H9 (cell line): Measurements from ENCODE around the gene TUBB2B. TPM values are rescaled to one million over a fixed set of nuclear protein-coding genes. Genes with fewer than 3 reads are reported as not detected.

Source experiments
- DNase-seq: peaks from one replicate; pipeline ENCODE4 v3.0.0-alpha.2; 2017
- H2AFZ ChIP-seq: one replicate; pipeline ENCODE4 v1.6.1; 2013; ENCODE audit warnings: mild to moderate bottlenecking, low read length, control low read depth, moderate library complexity
- H2AK5ac ChIP-seq: 2 replicates; pipeline ENCODE4 v1.6.1; 2013; ENCODE audit warnings: low read length, control low read depth, mixed read lengths; ENCODE audit not compliant: insufficient read length
- H2BK120ac ChIP-seq: one replicate; pipeline ENCODE4 v1.6.1; 2013; ENCODE audit warnings: low read depth, mild to moderate bottlenecking, low read length, control low read depth, inconsistent platforms; ENCODE audit not compliant: poor library complexity, severe bottlenecking
- H2BK12ac ChIP-seq: 2 replicates; pipeline ENCODE4 v1.6.1; 2013; ENCODE audit warnings: low read length, control low read depth, mixed read lengths, low read depth; ENCODE audit not compliant: insufficient read length
- H2BK15ac ChIP-seq: 2 replicates; pipeline ENCODE4 v1.6.1; 2013; ENCODE audit warnings: low read depth, low read length, control low read depth
- H2BK20ac ChIP-seq: one replicate; pipeline ENCODE4 v1.6.1; 2013; ENCODE audit warnings: low read depth, mild to moderate bottlenecking, low read length, control low read depth, inconsistent platforms; ENCODE audit not compliant: poor library complexity, severe bottlenecking
- H2BK5ac ChIP-seq: 2 replicates; pipeline ENCODE4 v1.6.1; 2013; ENCODE audit warnings: low read length, control low read depth, mixed read lengths; ENCODE audit not compliant: insufficient read length
- H3K14ac ChIP-seq: 2 replicates; pipeline ENCODE4 v1.6.1; 2013; ENCODE audit warnings: low read length, control low read depth; ENCODE audit not compliant: insufficient read depth
- H3K18ac ChIP-seq: 2 replicates; pipeline ENCODE4 v1.6.1; 2013; ENCODE audit warnings: low read depth, mild to moderate bottlenecking, mixed read lengths, low read length, control low read depth; ENCODE audit not compliant: insufficient read length
- H3K23ac ChIP-seq: 2 replicates; pipeline ENCODE4 v1.6.1; 2013; ENCODE audit warnings: low read length, control low read depth, mixed read lengths, low read depth; ENCODE audit not compliant: insufficient read length
- H3K23me2 ChIP-seq: 2 replicates; pipeline ENCODE4 v1.6.1; 2013; ENCODE audit warnings: low read depth, mild to moderate bottlenecking, mixed read lengths, low read length, control low read depth; ENCODE audit not compliant: insufficient read length, poor library complexity, severe bottlenecking
- H3K27ac ChIP-seq: 2 replicates; pipeline ENCODE4 v1.5.1; 2013; ENCODE audit warnings: low read length, control low read depth, mixed read lengths, low read depth; ENCODE audit not compliant: insufficient read length
- H3K27me3 ChIP-seq: 2 replicates; pipeline ENCODE4 v1.6.1; 2013; ENCODE audit warnings: low read length, control low read depth, inconsistent platforms; ENCODE audit not compliant: insufficient read depth
- H3K4ac ChIP-seq: 2 replicates; pipeline ENCODE4 v1.6.1; 2013; ENCODE audit warnings: low read depth, mild to moderate bottlenecking, control low read depth, inconsistent platforms, low read length, moderate library complexity
- H3K4me1 ChIP-seq: 2 replicates; pipeline ENCODE4 v1.6.1; 2013; ENCODE audit warnings: low read length, control low read depth, inconsistent platforms; ENCODE audit not compliant: insufficient read depth
- H3K4me2 ChIP-seq: 2 replicates; pipeline ENCODE4 v1.6.1; 2013; ENCODE audit warnings: low read length, control low read depth, mixed read lengths; ENCODE audit not compliant: insufficient read length, insufficient read depth
- H3K56ac ChIP-seq: 2 replicates; pipeline ENCODE4 v1.6.1; 2013; ENCODE audit warnings: low read depth, mild to moderate bottlenecking, mixed read lengths, low read length, control low read depth; ENCODE audit not compliant: insufficient read length
- H3K79me1 ChIP-seq: 2 replicates; pipeline ENCODE4 v1.6.1; 2013; ENCODE audit warnings: low read depth, mild to moderate bottlenecking, moderate library complexity, low read length, control low read depth, inconsistent platforms; ENCODE audit not compliant: insufficient read depth, poor library complexity, severe bottlenecking
- H3K79me2 ChIP-seq: 2 replicates; pipeline ENCODE4 v1.6.1; 2013; ENCODE audit warnings: low read length, control low read depth, inconsistent platforms; ENCODE audit not compliant: insufficient read depth
- H3K9ac ChIP-seq: 2 replicates; pipeline ENCODE4 v1.6.1; 2013; ENCODE audit warnings: low read length, control low read depth, mixed read lengths; ENCODE audit not compliant: insufficient read length; ENCODE audit errors: extremely low read depth
- H3K9me3 ChIP-seq: one replicate; pipeline ENCODE4 v1.6.1; 2013; ENCODE audit warnings: low read depth, low read length, inconsistent platforms; ENCODE audit not compliant: control insufficient read depth
- H3T11ph ChIP-seq: one replicate; pipeline ENCODE4 v1.6.1; 2013; ENCODE audit warnings: mild to moderate bottlenecking, low read length, control low read depth, inconsistent platforms
- H4K20me1 ChIP-seq: one replicate; pipeline ENCODE4 v1.6.1; 2013; ENCODE audit not compliant: control insufficient read depth, insufficient read length, insufficient read depth
- H4K5ac ChIP-seq: 2 replicates; pipeline ENCODE4 v1.6.1; 2013; ENCODE audit warnings: low read depth, mild to moderate bottlenecking, mixed read lengths, low read length, control low read depth; ENCODE audit not compliant: insufficient read length
- H4K8ac ChIP-seq: replicated peaks from 2 replicates; pipeline ENCODE4 v1.6.1; 2013; ENCODE audit warnings: low read length, control low read depth, mixed read lengths, low read depth; ENCODE audit not compliant: insufficient read length
- H4K91ac ChIP-seq: 2 replicates; pipeline ENCODE4 v1.6.1; 2013; ENCODE audit warnings: low read depth, mild to moderate bottlenecking, moderate library complexity, mixed read lengths, low read length, control low read depth; ENCODE audit not compliant: insufficient read length
- H3K27ac Mint-ChIP-seq, 3 experiments: 2 replicates in 2 of 3; 3 replicates in 1 of 3; pipeline ENCODE4 v1.8.0; 2020 to 2021; ENCODE audit warnings: mixed read lengths in 3 of 3, mild to moderate bottlenecking in 1 of 3, moderate library complexity in 1 of 3
- H3K27me3 Mint-ChIP-seq: 2 replicates; pipeline ENCODE4 v1.8.0; 2021; ENCODE audit warnings: low read depth, mild to moderate bottlenecking, moderate library complexity, mixed read lengths
- H3K36me3 Mint-ChIP-seq, 3 experiments: 2 replicates in 2 of 3; 3 replicates in 1 of 3; pipeline ENCODE4 v1.8.0; 2020 to 2021; ENCODE audit warnings: low read depth in 3 of 3, mixed read lengths in 3 of 3; ENCODE audit not compliant: insufficient read depth in 1 of 3
- H3K4me1 Mint-ChIP-seq, 2 experiments: 2 replicates each; pipeline ENCODE4 v1.8.0; 2020; ENCODE audit warnings: mixed read lengths in 2 of 2
- H3K4me3 Mint-ChIP-seq, 2 experiments: 2 replicates in 1 of 2; 3 replicates in 1 of 2; pipeline ENCODE4 v1.8.0; 2020 to 2021; ENCODE audit warnings: mild to moderate bottlenecking in 2 of 2, mixed read lengths in 2 of 2, moderate library complexity in 1 of 2
- H3K9me3 Mint-ChIP-seq, 2 experiments: 2 replicates in 1 of 2; 3 replicates in 1 of 2; pipeline ENCODE4 v1.8.0; 2020; ENCODE audit warnings: mild to moderate bottlenecking in 2 of 2, mixed read lengths in 2 of 2, moderate library complexity in 1 of 2
- WGBS: extraction: QIAGEN DNeasy Blood & Tissue Kit; methylation state at CpG from one replicate; pipeline ENCODE4 v1.1.7; 2013; ENCODE audit warnings: missing lambda C conversion rate, low lambda C conversion rate, mixed read lengths; ENCODE audit not compliant: insufficient read length; ENCODE audit errors: extremely low coverage; 5-methylcytosine and 5-hydroxymethylcytosine counted together
- total RNA-seq: library from RNA; stranded (reverse); gene quantifications from 2 replicates; pipeline ENCODE4 v1.2.1, GENCODE V29; 2021
- TF ChIP-seq, protein P1 (sequence below): fragments of 200-600 bp; sonication (generic); conservative IDR thresholded peaks from 3 replicates; pipeline ENCODE4 v1.8.0; 2021; ENCODE audit warnings: antibody characterized with exemption, mild to moderate bottlenecking

Gene TUBB2B
- total RNA-seq, 1 experiment from 2014 or later = 320 TPM

GRCh38 chr6:3188262-3188661 lies 39.2 kb downstream of the TUBB2B start:
- no CpG with 5 or more reads among the region's 7 CpGs for WGBS
- peaks cover 4% of the 10 kb centered on the region for H3K4me1 ChIP-seq

More at GRCh38 chr6:3188262-3188661, 39.2 kb downstream of the TUBB2B start:
- no peak overlapping the region for H3K4me2 ChIP-seq
- H3K79me2 ChIP-seq = no peaks in the 10 kb centered on the region
- no peak overlapping the region for H2AK5ac ChIP-seq
- H2BK12ac ChIP-seq = no peak overlapping the region
- H3T11ph ChIP-seq = no peak overlapping the region
- H3K27me3 Mint-ChIP-seq = no peaks in the 10 kb centered on the region; the same call in 1 of the 2 replicates
- no peak overlapping the region for H3K23ac ChIP-seq
- H4K8ac ChIP-seq = no peak overlapping the region
- H4K91ac ChIP-seq = no peak overlapping the region
- TF ChIP-seq, protein P1, sequence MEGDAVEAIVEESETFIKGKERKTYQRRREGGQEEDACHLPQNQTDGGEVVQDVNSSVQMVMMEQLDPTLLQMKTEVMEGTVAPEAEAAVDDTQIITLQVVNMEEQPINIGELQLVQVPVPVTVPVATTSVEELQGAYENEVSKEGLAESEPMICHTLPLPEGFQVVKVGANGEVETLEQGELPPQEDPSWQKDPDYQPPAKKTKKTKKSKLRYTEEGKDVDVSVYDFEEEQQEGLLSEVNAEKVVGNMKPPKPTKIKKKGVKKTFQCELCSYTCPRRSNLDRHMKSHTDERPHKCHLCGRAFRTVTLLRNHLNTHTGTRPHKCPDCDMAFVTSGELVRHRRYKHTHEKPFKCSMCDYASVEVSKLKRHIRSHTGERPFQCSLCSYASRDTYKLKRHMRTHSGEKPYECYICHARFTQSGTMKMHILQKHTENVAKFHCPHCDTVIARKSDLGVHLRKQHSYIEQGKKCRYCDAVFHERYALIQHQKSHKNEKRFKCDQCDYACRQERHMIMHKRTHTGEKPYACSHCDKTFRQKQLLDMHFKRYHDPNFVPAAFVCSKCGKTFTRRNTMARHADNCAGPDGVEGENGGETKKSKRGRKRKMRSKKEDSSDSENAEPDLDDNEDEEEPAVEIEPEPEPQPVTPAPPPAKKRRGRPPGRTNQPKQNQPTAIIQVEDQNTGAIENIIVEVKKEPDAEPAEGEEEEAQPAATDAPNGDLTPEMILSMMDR = no peak
- no peak overlapping the region for H4K5ac ChIP-seq
- no peaks in the 10 kb centered on the region for H3K27me3 ChIP-seq
- H3K9me3 ChIP-seq = no peaks in the 10 kb centered on the region
- no peaks in the 10 kb centered on the region for H3K23me2 ChIP-seq
- H3K9ac ChIP-seq = no peak overlapping the region
- no peaks in the 10 kb centered on the region for H4K20me1 ChIP-seq
- H3K79me1 ChIP-seq = no peaks in the 10 kb centered on the region
- peaks cover 5 to 8% (median 6%) of the 10 kb centered on the region in 3 experiments; a peak in 5 of 7 replicates for H3K36me3 Mint-ChIP-seq
- H3K4ac ChIP-seq = no peak overlapping the region
- H2BK20ac ChIP-seq = no peak overlapping the region
- no peak overlapping the region for H3K4me3 Mint-ChIP-seq
- no peak overlapping the region for H2BK5ac ChIP-seq
- H2BK120ac ChIP-seq = no peak overlapping the region
- no peak overlapping the region for H3K56ac ChIP-seq
- no peak overlapping the region for H2BK15ac ChIP-seq
- no peak overlapping the region for H3K27ac Mint-ChIP-seq
- peaks cover 0 to 6% of the 10 kb centered on the region in 2 experiments; a peak in 4 of 5 replicates for H3K9me3 Mint-ChIP-seq
- H3K18ac ChIP-seq = no peak overlapping the region
- H2AFZ ChIP-seq = no peak overlapping the region
- H3K14ac ChIP-seq = no peak overlapping the region
- H3K27ac ChIP-seq = no peak overlapping the region
- no peak for DNase-seq
- peaks cover 12 to 16% of the 10 kb centered on the region in 2 experiments for H3K4me1 Mint-ChIP-seq
